Heart left ventricle (tissue), 13 donors: ENCODE measurements around the gene DNAH14.
"Not testable (repeated sequence)": the region's sequence is repeated elsewhere in the genome, so short reads cannot be mapped to it uniquely, and the experiment has no call there.

Experiments used
- CTCF ChIP-seq, 12 donors: fragments of 200-600 bp; sonication (generic) in 4 of 12; IDR thresholded peaks; one replicate each; pipeline versions ENCODE4 v1.5.0 to v1.8.0; 2018 to 2022; ENCODE audit warnings: antibody characterized with exemption in 12 of 12, mild to moderate bottlenecking in 5 of 12
- POLR2A ChIP-seq, 2 donors: fragments of 450-650 bp; IDR thresholded peaks; one replicate each; pipeline ENCODE4 v1.6.1; 2017; ENCODE audit warnings: antibody characterized with exemption in 2 of 2, mild to moderate bottlenecking in 2 of 2, moderate library complexity in 2 of 2
- donor health status: ischemic (EF 13 %, LVEDD 7.1; RV severe dilation, severe dysfunction).
- donor health status: DM: no; HTN: yes; CAD: no.
- donor health status: DM: no; HTN: no; CAD: no.
- donor health status: ischemic (EF 25% LVEDD 6.9; RV normal size, moderate dysfunction).
- donor health status: ischemic (EF 25% LVEDD 5.7; RV mildly dilated, moderate dysfunction).
- donor health status: ischemic (EF 35%, LVEDD 5.7; RV mildly dilated, moderate dysfunction).
- donor health status: nonischemic (EF 11% LVEDD 7.7; RV severe dilation, severe dysfunction).
- donor health status: DM: yes; HTN: yes; CAD: no.
- donor health status: PGD.
- donor health status: ischemic (EF 29% LVEDD 5.4; RV normal size, mild dysfunction).
- donor health status: nonischemic (EF 23%, LVEDD 6.1; RV moderate dilation, normal function).

GRCh38 chr1:225232930-225233329 is 303.5 kb downstream of the DNAH14 start:
- not testable (repeated sequence) for TF ChIP-seq CTCF, POLR2A (IDR thresholded peaks at IDR 0.05)
